OCI-LY7 (cell line): Measurements from ENCODE around the gene GBF1. TPM values are rescaled to one million over a fixed set of nuclear protein-coding genes. Genes with fewer than 3 reads are reported as not detected.

ENCODE experiments used
- BruUV-seq: library from RNA; stranded (reverse); fragments of 400-500 nt; replicated peaks from 2 replicates; lab custom pipeline; 2021; lab: Mats Ljungman, UMichigan
- CTCF ChIA-PET: fragments of 300-600 bp; sonication (Branson Sonifier 250); formaldehyde crosslinking; loops from one replicate; lab custom pipeline; 2022; ENCODE audit warnings: antibody characterized with exemption; ENCODE audit not compliant: unreplicated experiment; lab: Charles Lee
- POLR2A ChIA-PET: fragments of 300-600 bp; sonication (Branson Sonifier 250); formaldehyde crosslinking; loops from one replicate; lab custom pipeline; 2022; ENCODE audit warnings: antibody characterized with exemption; lab: Charles Lee
- DNase-seq: peaks from one replicate; pipeline ENCODE4 v3.0.0-alpha.2; 2015; ENCODE audit warnings: low spot score
- H2AFZ ChIP-seq: fragments of 200-600 bp; sonication (generic), shearing (Covaris generic); 2 replicates; pipeline ENCODE4 v1.6.1; 2014; ENCODE audit warnings: mild to moderate bottlenecking, antibody characterized with exemption, low read length, moderate library complexity
- H3K27ac ChIP-seq: fragments of 200-600 bp; sonication (generic); 2 replicates; pipeline ENCODE4 v1.5.1; 2014; ENCODE audit warnings: mixed run types, low read depth, mild to moderate bottlenecking, moderate library complexity, low read length, inconsistent platforms; ENCODE audit not compliant: poor library complexity, severe bottlenecking
- H3K36me3 ChIP-seq: fragments of 200-600 bp; sonication (generic); 2 replicates; pipeline ENCODE4 v1.6.1; 2014; ENCODE audit warnings: mild to moderate bottlenecking, antibody characterized with exemption, low read length, moderate library complexity, mixed read lengths; ENCODE audit not compliant: insufficient read depth
- H3K4me1 ChIP-seq: fragments of 200-600 bp; sonication (generic); 2 replicates; pipeline ENCODE4 v1.5.1; 2014; ENCODE audit warnings: mild to moderate bottlenecking, low read length; ENCODE audit not compliant: insufficient read depth, poor library complexity, severe bottlenecking
- H3K4me2 ChIP-seq: fragments of 200-600 bp; sonication (generic); 2 replicates; pipeline ENCODE4 v1.6.1; 2014; ENCODE audit warnings: mild to moderate bottlenecking, low read length
- H3K4me3 ChIP-seq: fragments of 200-600 bp; sonication (generic); 2 replicates; pipeline ENCODE4 v1.5.1; 2014; ENCODE audit warnings: mild to moderate bottlenecking, low read depth, low read length; ENCODE audit not compliant: poor library complexity, severe bottlenecking
- H3K79me2 ChIP-seq: fragments of 200-600 bp; sonication (generic); 2 replicates; pipeline ENCODE4 v1.6.1; 2016; ENCODE audit warnings: low read depth, mild to moderate bottlenecking, low read length, moderate library complexity, mixed read lengths; ENCODE audit not compliant: insufficient read depth
- H3K9me2 ChIP-seq: fragments of 200-600 bp; sonication (generic); 2 replicates; pipeline ENCODE4 v1.6.1; 2016; ENCODE audit warnings: mild to moderate bottlenecking, low read length, mixed read lengths; ENCODE audit not compliant: insufficient read depth
- H3K9me3 ChIP-seq: fragments of 200-600 bp; sonication (generic); 2 replicates; pipeline ENCODE4 v1.6.1; 2014; ENCODE audit warnings: mild to moderate bottlenecking, mixed run types, low read length, mixed read lengths
- H4K20me1 ChIP-seq: fragments of 200-600 bp; sonication (generic); 2 replicates; pipeline ENCODE4 v1.6.1; 2014; ENCODE audit warnings: mild to moderate bottlenecking, antibody characterized with exemption, low read length, moderate library complexity, mixed read lengths; ENCODE audit not compliant: insufficient read depth
- CTCF ChIP-seq: fragments of 200-600 bp; sonication (generic); conservative IDR thresholded peaks from 2 replicates; pipeline ENCODE4 v1.5.1; 2014; ENCODE audit warnings: mild to moderate bottlenecking, antibody characterized with exemption, low read length, moderate library complexity, mixed read lengths
- EZH2phosphoT487 ChIP-seq: fragments of 200-600 bp; sonication (generic); IDR thresholded peaks from 2 replicates; pipeline ENCODE4 v1.6.1; 2018; ENCODE audit warnings: low read depth, borderline replicate concordance, mild to moderate bottlenecking, mixed run types, antibody characterized with exemption, low read length, moderate library complexity, mixed read lengths
- intact Hi-C: fragments of 100-400 bp; cut with micrococcal nuclease; formaldehyde crosslinking; loops from one replicate; pipeline ENCODE4 v1.10.0; 2022; ENCODE audit not compliant: unreplicated experiment
- total RNA-seq, 2 experiments: library from RNA; depleted of rRNA in 1 of 2; stranded (reverse); fragments of >200 nt in 1 of 2; shearing (Covaris generic) in 1 of 2; gene quantifications; 2 replicates each; pipeline ENCODE4 v1.2.3, GENCODE V29; 2014 to 2022

GBF1 gene
- total RNA-seq, 2 experiments from 2014 or later: 17.8 to 33.4 TPM

- H4K20me1 ChIP-seq: no peaks in the 10 kb centered on the region
These were observed 40.9 kb downstream of the GBF1 start for GRCh38 chr10:102286216-102286615.

GRCh38 chr10:102287538-102287937 is 42.2 kb downstream of the GBF1 start:
- intact Hi-C loops: no loop called here
- BruUV-seq: no TSS peak

More at GRCh38 chr10:102286216-102286615, 40.9 kb downstream of the GBF1 start:
- Histone ChIP-seq H2AFZ (no peak overlapping the region), H3K4me2 (no peak overlapping the region), H3K4me1 (peaks cover under 1% of the 10 kb centered on the region), H3K36me3 (peaks cover 9% of the 10 kb centered on the region; the same call in 1 of the 2 replicates), H3K79me2 (no peaks in the 10 kb centered on the region), H3K4me3 (no peak overlapping the region), H3K27ac (no peak overlapping the region), H3K9me3 (no peaks in the 10 kb centered on the region), H3K9me2 (no peaks in the 10 kb centered on the region)
- DNase-seq: no peak
- ChIA-PET POLR2A (interaction anchor here (0.8 kb wide), 1 partner anchor 16 kb away, joined by 4 read pairs; no protein-coding TSS in a partner anchor), CTCF (interaction anchor here (1.1 kb wide), 1 partner anchor 41 kb away, joined by 4 read pairs; the partner anchor contains the start of gene GBF1)
- TF ChIP-seq EZH2phosphoT487 (no peak), CTCF (no peak)
- intact Hi-C loops: no loop called here
- no TSS peak for BruUV-seq

More at GRCh38 chr10:102287538-102287937, 42.2 kb downstream of the GBF1 start:
- Histone ChIP-seq H3K36me3 (peaks cover 9% of the 10 kb centered on the region; the same call in 1 of the 2 replicates), H3K4me1 (no peaks in the 10 kb centered on the region), H3K9me2 (no peaks in the 10 kb centered on the region), H3K79me2 (no peaks in the 10 kb centered on the region), H3K4me3 (no peak overlapping the region), H2AFZ (no peak overlapping the region), H3K27ac (no peak overlapping the region), H3K4me2 (no peak overlapping the region), H4K20me1 (no peaks in the 10 kb centered on the region), H3K9me3 (no peaks in the 10 kb centered on the region)
- ChIA-PET CTCF (no interaction called here), POLR2A (no interaction called here)
- no peak for DNase-seq
- no peak for TF ChIP-seq CTCF
- TF ChIP-seq EZH2phosphoT487: no peak
